Right lung (tissue), 5 donors: ENCODE measurements around the gene FRK. TPM values are rescaled to one million over a fixed set of nuclear protein-coding genes. Genes with fewer than 3 reads are reported as not detected.
"Not testable (repeated sequence)": the region's sequence is repeated elsewhere in the genome, so short reads cannot be mapped to it uniquely, and the experiment has no call there.

Source experiments
- DNase-seq, 2 donors: peaks; one replicate each; pipeline ENCODE4 v3.0.0-alpha.2; 2013
- polyA plus RNA-seq, 5 donors: library from polyadenylated mRNA; unstranded; fragments of 120-200 nt; gene quantifications; one replicate each; pipeline versions ENCODE4 v1.2.1 to v1.2.3, GENCODE V29; 2013; ENCODE audit warnings: inconsistent platforms in 1 of 5, low replicate concordance in 1 of 5; ENCODE audit not compliant: insufficient read length in 5 of 5, insufficient read depth in 1 of 5

The FRK gene
- polyA plus RNA-seq, 5 donors = 2.4 to 4.8 (median 4.4) TPM

- DNase-seq = no peak
Observed at GRCh38 chr6:116008470-116009243, 52.0 kb downstream of the FRK start.

- no peak for DNase-seq
Observed at GRCh38 chr6:116004841-116005815, 55.6 kb downstream of the FRK start.

DNA sequence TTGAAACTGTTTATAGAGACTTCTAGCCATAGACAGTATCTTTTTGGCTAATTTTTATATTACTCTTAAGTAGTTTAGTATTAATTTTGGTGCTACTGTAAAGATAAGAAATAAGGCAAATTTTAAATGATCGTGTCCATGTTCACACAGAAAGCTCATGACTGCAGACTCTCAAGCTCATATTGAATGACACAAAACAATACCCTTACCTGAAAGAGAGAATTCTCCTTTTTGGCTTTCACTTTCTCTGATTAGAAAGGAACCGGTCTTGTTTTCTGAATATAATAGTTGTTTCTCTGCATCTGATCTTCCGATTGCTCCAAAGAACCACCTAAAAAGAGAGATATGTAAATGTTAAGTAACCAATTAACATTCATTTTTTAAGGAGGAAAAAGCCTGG lies 57.0 kb downstream of the FRK start:
- DNase-seq = no peak

GRCh38 chr6:116002756-116003155 lies 57.9 kb downstream of the FRK start:
- no peak for DNase-seq

DNA sequence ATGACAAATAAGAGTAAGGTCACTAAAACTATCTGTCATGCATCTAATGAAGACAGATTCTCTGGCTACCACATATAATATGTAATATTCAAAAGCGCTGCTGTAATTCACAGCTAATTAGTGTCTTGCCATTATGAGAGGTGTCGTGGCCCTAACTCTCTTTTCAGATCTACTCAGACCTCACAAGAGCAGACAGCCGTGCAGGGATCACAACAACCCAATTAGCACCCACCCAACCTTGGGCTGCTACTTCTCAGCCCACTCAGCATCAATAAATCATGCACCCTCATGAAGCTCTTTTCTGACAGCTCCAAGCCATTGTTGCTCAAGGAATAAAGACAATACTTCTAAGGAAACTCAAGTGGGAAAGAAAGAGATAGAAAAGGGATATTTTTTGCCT lies 61.5 kb downstream of the FRK start:
- no peak for DNase-seq

GRCh38 chr6:115997990-115998585 lies 62.6 kb downstream of the FRK start:
- DNase-seq = no peak

- DNase-seq = no peak
Observed at GRCh38 chr6:115986026-115986425, 74.7 kb downstream of the FRK start.

DNA sequence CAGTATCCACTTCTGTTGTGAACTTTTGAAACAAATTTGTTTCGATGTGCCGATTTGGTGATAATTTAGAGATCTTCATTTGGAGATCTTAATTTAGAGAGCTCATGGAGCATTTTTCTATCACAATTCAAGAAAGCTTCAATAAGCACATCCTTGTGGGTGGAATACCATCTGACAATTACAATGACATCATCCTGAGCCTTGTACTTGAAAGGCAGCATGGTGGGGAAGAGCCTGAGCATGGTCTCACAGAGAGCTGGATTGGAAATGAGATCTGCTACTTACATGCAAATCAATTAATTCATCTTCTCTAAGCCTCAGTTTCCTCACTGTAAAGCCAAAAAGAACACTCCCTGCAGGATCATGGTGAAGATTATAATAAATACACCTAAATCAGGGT lies 75.9 kb downstream of the FRK start:
- no peak for DNase-seq

- no peak for DNase-seq
Observed at GRCh38 chr6:115983998-115984397, 76.7 kb downstream of the FRK start.

GRCh38 chr6:115982453-115982852 lies 78.2 kb downstream of the FRK start:
- DNase-seq = no peak

- no peak for DNase-seq
Observed at GRCh38 chr6:115977220-115977619, 83.5 kb downstream of the FRK start.

- DNase-seq = no peak
Observed at GRCh38 chr6:115976321-115976870, 84.3 kb downstream of the FRK start.

- DNase-seq = no peak
Observed at GRCh38 chr6:115972679-115973078, 88.0 kb downstream of the FRK start.

GRCh38 chr6:115971785-115972184 lies 88.9 kb downstream of the FRK start:
- no peak for DNase-seq

GRCh38 chr6:115969930-115970273 lies 90.8 kb downstream of the FRK start:
- DNase-seq = no peak

GRCh38 chr6:115969207-115969929 lies 91.3 kb downstream of the FRK start:
- DNase-seq = no peak

DNA sequence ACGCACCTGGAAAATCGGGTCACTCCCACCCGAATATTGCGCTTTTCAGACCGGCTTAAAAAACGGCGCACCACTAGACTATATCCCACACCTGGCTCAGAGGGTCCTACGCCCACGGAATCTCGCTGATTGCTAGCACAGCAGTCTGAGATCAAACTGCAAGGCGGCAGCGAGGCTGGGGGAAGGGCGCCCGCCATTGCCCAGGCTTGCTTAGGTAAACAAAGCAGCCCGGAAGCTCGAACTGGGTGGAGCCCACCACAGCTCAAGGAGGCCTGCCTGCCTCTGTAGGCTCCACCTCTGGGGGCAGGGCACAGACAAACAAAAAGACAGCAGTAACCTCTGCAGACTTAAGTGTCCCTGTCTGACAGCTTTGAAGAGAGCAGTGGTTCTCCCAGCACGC lies 100.4 kb downstream of the FRK start:
- DNase-seq = not testable (repeated sequence)

DNA sequence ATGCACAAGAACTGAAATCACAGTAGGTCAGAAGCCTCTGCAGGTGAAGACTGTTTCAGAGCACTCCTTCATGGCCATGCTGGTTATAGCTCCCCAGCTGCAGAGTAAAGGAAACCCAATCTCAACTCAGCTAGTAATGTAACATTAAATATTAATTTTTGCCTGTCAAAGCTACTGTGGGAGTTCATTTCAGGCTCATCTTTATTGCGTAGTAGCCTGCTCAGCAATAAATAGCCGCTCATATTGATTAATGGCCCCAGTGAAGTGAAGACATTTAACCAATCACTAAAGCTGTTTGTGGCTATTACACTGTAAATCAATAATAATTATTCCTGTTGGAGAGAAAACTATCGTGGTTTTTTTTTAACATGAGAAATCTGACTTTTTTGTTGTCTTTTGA lies 101.7 kb downstream of the FRK start:
- DNase-seq = no peak

- DNase-seq = no peak
Observed at GRCh38 chr6:115954740-115955139, 106.0 kb downstream of the FRK start.

DNA sequence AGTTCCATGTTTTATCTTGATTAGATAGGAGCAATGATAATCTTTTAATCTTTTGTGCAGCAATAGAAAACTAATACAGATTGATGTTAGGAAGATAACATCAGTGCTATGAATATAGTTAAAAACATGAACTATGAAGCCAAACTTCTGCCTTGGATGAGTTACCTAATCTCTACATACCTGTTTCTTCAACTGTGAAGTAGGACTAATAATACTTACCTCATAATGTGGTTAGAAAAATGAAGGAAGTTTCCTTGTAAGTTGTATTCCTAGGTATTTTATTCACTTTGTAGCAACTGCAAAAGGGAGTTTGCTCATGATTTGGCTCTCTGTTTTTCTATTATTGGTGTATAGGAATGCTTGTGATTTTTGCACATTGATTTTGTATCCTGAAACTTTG lies 111.9 kb downstream of the FRK start:
- DNase-seq = no peak

GRCh38 chr6:115947966-115948541 lies 112.6 kb downstream of the FRK start:
- DNase-seq = no peak
